Heart left ventricle (tissue), 16 donors: ENCODE data around the gene CCDC88A. TPM values are rescaled to one million over a fixed set of nuclear protein-coding genes. Genes with fewer than 3 reads are reported as not detected.
"Not testable (repeated sequence)": the region's sequence is repeated elsewhere in the genome, so short reads cannot be mapped to it uniquely, and the experiment has no call there.

Source experiments
- ATAC-seq, 4 donors: fragments of 200-7000 bp; cut with Tn5 transposase; one replicate each; pipeline ENCODE4 v1.9.1; 2020 to 2022; ENCODE audit warnings: moderate library complexity in 4 of 4, mild to moderate bottlenecking in 3 of 4, moderate number of reproducible peaks in 1 of 4
- DNase-seq, 5 donors: peaks; one replicate each; pipeline ENCODE4 v3.0.0-alpha.2; 2020
- H3K27ac ChIP-seq, 12 donors: fragments of 200-600 bp; sonication (generic) in 4 of 12; one replicate each; pipeline versions ENCODE4 v1.5.0 to v1.8.0; 2016 to 2022; ENCODE audit warnings: mild to moderate bottlenecking in 2 of 12
- H3K27me3 ChIP-seq, 9 donors: fragments of 200-600 bp; sonication (generic) in 2 of 9; one replicate each; pipeline versions ENCODE4 v1.5.1 to v1.8.0; 2016 to 2022; ENCODE audit warnings: mild to moderate bottlenecking in 3 of 9
- H3K36me3 ChIP-seq, 9 donors: fragments of 200-600 bp; sonication (generic) in 2 of 9; one replicate each; pipeline versions ENCODE4 v1.5.0 to v1.8.0; 2018 to 2022; ENCODE audit warnings: mild to moderate bottlenecking in 2 of 9
- H3K4me1 ChIP-seq, 12 donors: fragments of 200-600 bp; sonication (generic) in 4 of 12; one replicate each; pipeline versions ENCODE4 v1.5.0 to v1.8.0; 2016 to 2022; ENCODE audit warnings: mild to moderate bottlenecking in 3 of 12
- H3K4me3 ChIP-seq, 12 donors: fragments of 200-600 bp; sonication (generic) in 4 of 12; one replicate each; pipeline versions ENCODE4 v1.5.0 to v1.8.0; 2017 to 2022; ENCODE audit warnings: mild to moderate bottlenecking in 9 of 12, moderate library complexity in 4 of 12
- H3K9me3 ChIP-seq, 12 donors: fragments of 200-600 bp; sonication (generic) in 4 of 12; one replicate each; pipeline versions ENCODE4 v1.5.0 to v1.8.0; 2016 to 2022; ENCODE audit warnings: mild to moderate bottlenecking in 1 of 12
- POLR2A ChIP-seq, 2 donors: fragments of 450-650 bp; IDR thresholded peaks; one replicate each; pipeline ENCODE4 v1.6.1; 2017; ENCODE audit warnings: antibody characterized with exemption in 2 of 2, mild to moderate bottlenecking in 2 of 2, moderate library complexity in 2 of 2
- WGBS, 4 donors: extraction: QIAGEN DNeasy Blood & Tissue Kit in 2 of 4; methylation state at CpG; one replicate each; pipeline versions ENCODE4 v1.1.5 to v1.1.7; 2013 to 2018; 5-methylcytosine and 5-hydroxymethylcytosine counted together
- intact Hi-C, 10 donors: fragments of 100-400 bp; cut with DNase I; formaldehyde crosslinking; loops; one replicate each; pipeline versions ENCODE4 v1.11.1 to v1.14.2; 2022
- polyA plus RNA-seq, 2 donors: library from polyadenylated mRNA; stranded (reverse); fragments of 200-250 nt; gene quantifications; one replicate each; pipeline ENCODE4 v1.2.3, GENCODE V29; 2013
- total RNA-seq, 9 donors: library from RNA; depleted of rRNA in 2 of 9; stranded (reverse); fragments of >200 nt in 2 of 9; fragmentation: NEBNext Ultra II Directional in 3 of 9; extraction: Animal tissue kit (Norgen Biotek cat#: 25700) in 3 of 9; gene quantifications; one replicate each; pipeline versions ENCODE4 v1.1.0 to v1.2.4, GENCODE V29; 2016 to 2023
- TF ChIP-seq, protein P1 (sequence below), 12 donors: fragments of 200-600 bp; sonication (generic) in 4 of 12; IDR thresholded peaks; one replicate each; pipeline versions ENCODE4 v1.5.0 to v1.8.0; 2018 to 2022; ENCODE audit warnings: antibody characterized with exemption in 12 of 12, mild to moderate bottlenecking in 5 of 12
- donor health status: ischemic (EF 13 %, LVEDD 7.1; RV severe dilation, severe dysfunction).
- donor health status: healthy with polysubstance abuse.
- donor health status: DM: no; HTN: yes; CAD: no.
- donor health status: DM: no; HTN: no; CAD: no.
- donor health status: ischemic (EF 25% LVEDD 6.9; RV normal size, moderate dysfunction).
- donor health status: ischemic (EF 25% LVEDD 5.7; RV mildly dilated, moderate dysfunction).
- donor health status: healthy.
- donor health status: DM: yes; HTN: yes; CAD: no.
- donor health status: ischemic (EF 35%, LVEDD 5.7; RV mildly dilated, moderate dysfunction).
- donor health status: nonischemic (EF 11% LVEDD 7.7; RV severe dilation, severe dysfunction).
- donor health status: DM: yes; HTN: yes; CAD: no.
- donor health status: PGD.
- donor health status: ischemic (EF 29% LVEDD 5.4; RV normal size, mild dysfunction).
- donor health status: nonischemic (EF 23%, LVEDD 6.1; RV moderate dilation, normal function).

CCDC88A gene
- total and polyA plus RNA-seq, 11 donors = 10.4 to 53.6 (median 24.4) TPM

- no peaks in the 10 kb centered on the region for H3K4me1 ChIP-seq
- DNase-seq (no peak), ATAC-seq (no peak)
- no peak for TF ChIP-seq POLR2A (IDR thresholded peaks at IDR 0.05)
- TF ChIP-seq, protein P1, sequence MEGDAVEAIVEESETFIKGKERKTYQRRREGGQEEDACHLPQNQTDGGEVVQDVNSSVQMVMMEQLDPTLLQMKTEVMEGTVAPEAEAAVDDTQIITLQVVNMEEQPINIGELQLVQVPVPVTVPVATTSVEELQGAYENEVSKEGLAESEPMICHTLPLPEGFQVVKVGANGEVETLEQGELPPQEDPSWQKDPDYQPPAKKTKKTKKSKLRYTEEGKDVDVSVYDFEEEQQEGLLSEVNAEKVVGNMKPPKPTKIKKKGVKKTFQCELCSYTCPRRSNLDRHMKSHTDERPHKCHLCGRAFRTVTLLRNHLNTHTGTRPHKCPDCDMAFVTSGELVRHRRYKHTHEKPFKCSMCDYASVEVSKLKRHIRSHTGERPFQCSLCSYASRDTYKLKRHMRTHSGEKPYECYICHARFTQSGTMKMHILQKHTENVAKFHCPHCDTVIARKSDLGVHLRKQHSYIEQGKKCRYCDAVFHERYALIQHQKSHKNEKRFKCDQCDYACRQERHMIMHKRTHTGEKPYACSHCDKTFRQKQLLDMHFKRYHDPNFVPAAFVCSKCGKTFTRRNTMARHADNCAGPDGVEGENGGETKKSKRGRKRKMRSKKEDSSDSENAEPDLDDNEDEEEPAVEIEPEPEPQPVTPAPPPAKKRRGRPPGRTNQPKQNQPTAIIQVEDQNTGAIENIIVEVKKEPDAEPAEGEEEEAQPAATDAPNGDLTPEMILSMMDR (IDR thresholded peaks at IDR 0.05) = no peak
- intact Hi-C loops = no loop called here
- no peak overlapping the region for H3K4me3 ChIP-seq
- H3K9me3 ChIP-seq = peaks cover 0 to 15% (median 0%) of the 10 kb centered on the region in 12 donors
- no peak overlapping the region for H3K27ac ChIP-seq
- no peaks in the 10 kb centered on the region for H3K27me3 ChIP-seq
- WGBS, 4 donors = 69 to 76% (median 73%) methylated on average over 2 of the region's 2 CpGs
- H3K36me3 ChIP-seq = peaks cover 0 to 3% (median 0%) of the 10 kb centered on the region in 9 donors
These were observed 23.7 kb downstream of the CCDC88A start for GRCh38 chr2:55395724-55396605.

- TF ChIP-seq, protein P1 (IDR thresholded peaks at IDR 0.05) = no peak
- TF ChIP-seq POLR2A (IDR thresholded peaks at IDR 0.05) = no peak
- WGBS, 4 donors = 80 to 84% (median 82%) methylated on average over 3 of the region's 3 CpGs
- H3K27ac ChIP-seq = no peak overlapping the region
- no peaks in the 10 kb centered on the region for H3K27me3 ChIP-seq
- no peak overlapping the region for H3K4me3 ChIP-seq
- intact Hi-C loops = no loop called here
- no peaks in the 10 kb centered on the region for H3K36me3 ChIP-seq
- ATAC-seq = no peak
- H3K4me1 ChIP-seq = peaks cover 0 to 16% (median 0%) of the 10 kb centered on the region in 12 donors
- no peak for DNase-seq
- peaks cover 0 to 20% (median 0%) of the 10 kb centered on the region in 12 donors for H3K9me3 ChIP-seq
These were observed 27.9 kb downstream of the CCDC88A start for GRCh38 chr2:55391615-55392242.

GRCh38 chr2:55391155-55391554 lies 28.5 kb downstream of the CCDC88A start:
- ATAC-seq = no peak
- no peaks in the 10 kb centered on the region for H3K27me3 ChIP-seq
- no peak for TF ChIP-seq POLR2A (IDR thresholded peaks at IDR 0.05)
- TF ChIP-seq, protein P1 (IDR thresholded peaks at IDR 0.05) = no peak
- WGBS, 4 donors = 83 to 89% (median 87%) methylated on average over 2 of the region's 2 CpGs
- peaks cover 0 to 16% (median 0%) of the 10 kb centered on the region in 12 donors for H3K4me1 ChIP-seq
- intact Hi-C loops = no loop called here
- DNase-seq = no peak
- no peaks in the 10 kb centered on the region for H3K36me3 ChIP-seq
- no peak overlapping the region for H3K27ac ChIP-seq
- H3K9me3 ChIP-seq = peaks cover 0 to 20% (median 0%) of the 10 kb centered on the region in 12 donors
- H3K4me3 ChIP-seq = no peak overlapping the region

GRCh38 chr2:55385516-55385915 lies 34.1 kb downstream of the CCDC88A start:
- H3K36me3 ChIP-seq, DNase-seq, H3K27ac ChIP-seq, H3K9me3 ChIP-seq, intact Hi-C loops, H3K27me3 ChIP-seq, ATAC-seq, H3K4me3 ChIP-seq: not testable (repeated sequence)
- peaks cover 0 to 13% (median 0%) of the 10 kb centered on the region in 12 donors for H3K4me1 ChIP-seq
- WGBS, 4 donors = 94 to 98% (median 96%) methylated on average over 10 of the region's 10 CpGs
